Neural progenitor cell (in vitro differentiated cells): ENCODE measurements around the gene HPSE2. TPM values are rescaled to one million over a fixed set of nuclear protein-coding genes. Genes with fewer than 3 reads are reported as not detected.
A peak's percentile ranks its signal among the peaks of the same experiment; 100 is the strongest.

Experiments used
- DNase-seq: peaks from one replicate; pipeline ENCODE4 v3.0.0-alpha.2; 2016; ENCODE audit warnings: low spot score
- H2AFZ ChIP-seq: fragments of 200-600 bp; sonication (generic); replicated peaks from 2 replicates; pipeline ENCODE4 v1.6.1; 2016; ENCODE audit warnings: antibody characterized with exemption
- H3F3A ChIP-seq: fragments of 200-600 bp; sonication (generic); 2 replicates; pipeline ENCODE4 v1.6.1; 2016; ENCODE audit warnings: antibody characterized with exemption, low read depth
- H3K27ac ChIP-seq: fragments of 200-600 bp; sonication (generic); 2 replicates; pipeline ENCODE4 v1.5.1; 2016; ENCODE audit warnings: mild to moderate bottlenecking
- H3K27me3 ChIP-seq: fragments of 200-600 bp; sonication (generic); 2 replicates; pipeline ENCODE4 v1.6.1; 2016; ENCODE audit warnings: mild to moderate bottlenecking, moderate library complexity
- H3K36me3 ChIP-seq: fragments of 200-600 bp; sonication (generic); 2 replicates; pipeline ENCODE4 v1.5.1; 2016
- H3K4me1 ChIP-seq: fragments of 200-600 bp; sonication (generic); 2 replicates; pipeline ENCODE4 v1.6.1; 2016; ENCODE audit warnings: mixed run types
- H3K4me2 ChIP-seq: fragments of 200-600 bp; sonication (generic); 2 replicates; pipeline ENCODE4 v1.6.1; 2016
- H3K4me3 ChIP-seq: fragments of 200-600 bp; sonication (generic); 2 replicates; pipeline ENCODE4 v1.5.1; 2016
- H3K79me2 ChIP-seq: fragments of 200-600 bp; sonication (generic); 2 replicates; pipeline ENCODE4 v1.6.1; 2016; ENCODE audit warnings: low read depth
- H3K9ac ChIP-seq: fragments of 200-600 bp; sonication (generic); 2 replicates; pipeline ENCODE4 v1.6.1; 2016
- H3K9me3 ChIP-seq: fragments of 200-600 bp; sonication (generic); 2 replicates; pipeline ENCODE4 v1.5.1; 2016; ENCODE audit warnings: low read depth
- H4K20me1 ChIP-seq: fragments of 200-600 bp; sonication (generic); 2 replicates; pipeline ENCODE4 v1.6.1; 2016; ENCODE audit warnings: low read depth
- H3K27ac Mint-ChIP-seq: 3 replicates; pipeline ENCODE4 v1.8.0; 2021; ENCODE audit warnings: mixed read lengths
- H3K27me3 Mint-ChIP-seq: 2 replicates; pipeline ENCODE4 v1.8.0; 2022; ENCODE audit warnings: low read depth, mild to moderate bottlenecking, inconsistent platforms, moderate library complexity, mixed read lengths; ENCODE audit not compliant: insufficient read depth
- H3K36me3 Mint-ChIP-seq: 3 replicates; pipeline ENCODE4 v1.8.0; 2021; ENCODE audit warnings: mixed read lengths
- H3K4me1 Mint-ChIP-seq: 3 replicates; pipeline ENCODE4 v1.8.0; 2021; ENCODE audit warnings: mixed read lengths
- H3K4me3 Mint-ChIP-seq: 3 replicates; pipeline ENCODE4 v1.8.0; 2021; ENCODE audit warnings: mild to moderate bottlenecking, moderate library complexity, mixed read lengths
- H3K9me3 Mint-ChIP-seq: 3 replicates; pipeline ENCODE4 v1.8.0; 2020; ENCODE audit warnings: mixed read lengths
- EZH2 ChIP-seq: fragments of 200-600 bp; sonication (generic); IDR thresholded peaks from 2 replicates; pipeline ENCODE4 v1.6.1; 2017; ENCODE audit warnings: antibody characterized with exemption, mild to moderate bottlenecking, moderate library complexity
- EZH2phosphoT487 ChIP-seq: fragments of 200-600 bp; sonication (generic); IDR thresholded peaks from 2 replicates; pipeline ENCODE4 v1.6.1; 2017; ENCODE audit warnings: antibody characterized with exemption
- total RNA-seq: library from RNA; depleted of rRNA; stranded (reverse); fragments of >200 nt; gene quantifications from 2 replicates; pipeline ENCODE4 v1.2.3, GENCODE V29; 2015; ENCODE audit warnings: low replicate concordance
- TF ChIP-seq, protein P1 (sequence below): fragments of 200-600 bp; sonication (generic); IDR thresholded peaks from 2 replicates; pipeline ENCODE4 v1.5.1; 2017; ENCODE audit warnings: antibody characterized with exemption, mild to moderate bottlenecking

The HPSE2 gene
- total RNA-seq, 1 donor from 2014 or later: 3.4 TPM

DNA sequence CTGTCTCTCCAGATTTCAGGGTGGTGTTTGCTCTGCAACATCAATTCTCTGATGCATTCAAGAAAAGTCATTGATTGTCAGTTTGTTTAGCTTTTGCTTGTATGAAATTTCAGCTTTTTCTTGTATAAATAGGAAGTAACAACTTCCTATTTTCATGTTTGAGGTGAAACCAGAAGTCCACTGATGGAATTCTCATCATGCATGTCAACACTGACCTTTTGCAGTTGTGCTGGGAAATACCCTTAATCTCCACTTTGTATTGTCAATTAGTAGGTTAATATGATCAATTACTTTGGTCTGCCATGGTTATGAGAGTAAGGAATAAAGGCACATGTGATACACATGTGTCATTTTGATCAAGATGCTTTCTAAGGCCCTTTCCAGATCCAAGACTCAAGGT is 580.2 kb downstream of the HPSE2 start:
- H3K4me3 Mint-ChIP-seq: no peak overlapping the region
- Histone ChIP-seq H3F3A (no peaks in the 10 kb centered on the region), H3K27me3 (no peaks in the 10 kb centered on the region), H3K36me3 (no peaks in the 10 kb centered on the region), H3K9ac (no peak overlapping the region), H3K4me2 (no peak overlapping the region), H3K9me3 (no peaks in the 10 kb centered on the region), H3K79me2 (no peaks in the 10 kb centered on the region), H3K4me3 (no peak overlapping the region), H2AFZ (no peak overlapping the region), H3K4me1 (peaks cover 11% of the 10 kb centered on the region), H4K20me1 (no peaks in the 10 kb centered on the region), H3K27ac (no peak overlapping the region)
- H3K27ac Mint-ChIP-seq: no peak overlapping the region
- peaks cover 7% of the 10 kb centered on the region for H3K4me1 Mint-ChIP-seq
- no peaks in the 10 kb centered on the region for H3K9me3 Mint-ChIP-seq
- TF ChIP-seq EZH2 (no peak), EZH2phosphoT487 (no peak)
- DNase-seq: no peak
- peaks cover 2% of the 10 kb centered on the region for H3K27me3 Mint-ChIP-seq
- no peaks in the 10 kb centered on the region for H3K36me3 Mint-ChIP-seq

DNA sequence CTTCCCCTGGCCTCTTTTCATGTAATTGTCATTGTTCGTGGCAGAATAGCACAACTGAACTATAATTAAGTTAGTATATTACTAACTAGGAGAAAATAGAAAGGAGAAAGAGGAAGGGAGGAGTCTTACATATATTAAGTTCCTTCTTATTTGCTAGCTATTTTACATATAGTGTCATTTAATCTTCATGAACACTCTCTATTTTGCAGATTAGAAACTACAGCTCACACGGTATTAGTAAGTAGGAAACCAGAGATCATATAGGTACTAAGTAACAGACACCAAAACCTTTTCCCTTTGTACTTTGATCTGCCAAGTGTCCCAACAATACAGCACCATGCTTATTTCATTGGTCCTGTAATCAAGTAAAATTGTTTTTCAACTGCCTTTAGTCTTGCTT is 586.5 kb downstream of the HPSE2 start:
- Mint-ChIP-seq H3K27ac (no peak overlapping the region), H3K36me3 (no peaks in the 10 kb centered on the region), H3K4me3 (no peak overlapping the region), H3K4me1 (peaks cover 22% of the 10 kb centered on the region), H3K27me3 (peaks cover 3% of the 10 kb centered on the region), H3K9me3 (no peaks in the 10 kb centered on the region)
- H2AFZ ChIP-seq: no peak overlapping the region
- H3K4me3 ChIP-seq: no peak overlapping the region
- no peaks in the 10 kb centered on the region for H3K27me3 ChIP-seq
- TF ChIP-seq EZH2phosphoT487: no peak
- no peak for TF ChIP-seq EZH2
- TF ChIP-seq, protein P1, sequence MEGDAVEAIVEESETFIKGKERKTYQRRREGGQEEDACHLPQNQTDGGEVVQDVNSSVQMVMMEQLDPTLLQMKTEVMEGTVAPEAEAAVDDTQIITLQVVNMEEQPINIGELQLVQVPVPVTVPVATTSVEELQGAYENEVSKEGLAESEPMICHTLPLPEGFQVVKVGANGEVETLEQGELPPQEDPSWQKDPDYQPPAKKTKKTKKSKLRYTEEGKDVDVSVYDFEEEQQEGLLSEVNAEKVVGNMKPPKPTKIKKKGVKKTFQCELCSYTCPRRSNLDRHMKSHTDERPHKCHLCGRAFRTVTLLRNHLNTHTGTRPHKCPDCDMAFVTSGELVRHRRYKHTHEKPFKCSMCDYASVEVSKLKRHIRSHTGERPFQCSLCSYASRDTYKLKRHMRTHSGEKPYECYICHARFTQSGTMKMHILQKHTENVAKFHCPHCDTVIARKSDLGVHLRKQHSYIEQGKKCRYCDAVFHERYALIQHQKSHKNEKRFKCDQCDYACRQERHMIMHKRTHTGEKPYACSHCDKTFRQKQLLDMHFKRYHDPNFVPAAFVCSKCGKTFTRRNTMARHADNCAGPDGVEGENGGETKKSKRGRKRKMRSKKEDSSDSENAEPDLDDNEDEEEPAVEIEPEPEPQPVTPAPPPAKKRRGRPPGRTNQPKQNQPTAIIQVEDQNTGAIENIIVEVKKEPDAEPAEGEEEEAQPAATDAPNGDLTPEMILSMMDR: no peak
- peaks cover 43% of the 10 kb centered on the region for H3K4me1 ChIP-seq
- DNase-seq: no peak
- H3K27ac ChIP-seq: no peak overlapping the region
- no peaks in the 10 kb centered on the region for H4K20me1 ChIP-seq
- H3K4me2 ChIP-seq: no peak overlapping the region
- no peaks in the 10 kb centered on the region for H3K79me2 ChIP-seq
- no peaks in the 10 kb centered on the region for H3K9me3 ChIP-seq
- H3K36me3 ChIP-seq: no peaks in the 10 kb centered on the region
- no peak overlapping the region for H3K9ac ChIP-seq
- peaks cover 30% of the 10 kb centered on the region for H3F3A ChIP-seq

DNA sequence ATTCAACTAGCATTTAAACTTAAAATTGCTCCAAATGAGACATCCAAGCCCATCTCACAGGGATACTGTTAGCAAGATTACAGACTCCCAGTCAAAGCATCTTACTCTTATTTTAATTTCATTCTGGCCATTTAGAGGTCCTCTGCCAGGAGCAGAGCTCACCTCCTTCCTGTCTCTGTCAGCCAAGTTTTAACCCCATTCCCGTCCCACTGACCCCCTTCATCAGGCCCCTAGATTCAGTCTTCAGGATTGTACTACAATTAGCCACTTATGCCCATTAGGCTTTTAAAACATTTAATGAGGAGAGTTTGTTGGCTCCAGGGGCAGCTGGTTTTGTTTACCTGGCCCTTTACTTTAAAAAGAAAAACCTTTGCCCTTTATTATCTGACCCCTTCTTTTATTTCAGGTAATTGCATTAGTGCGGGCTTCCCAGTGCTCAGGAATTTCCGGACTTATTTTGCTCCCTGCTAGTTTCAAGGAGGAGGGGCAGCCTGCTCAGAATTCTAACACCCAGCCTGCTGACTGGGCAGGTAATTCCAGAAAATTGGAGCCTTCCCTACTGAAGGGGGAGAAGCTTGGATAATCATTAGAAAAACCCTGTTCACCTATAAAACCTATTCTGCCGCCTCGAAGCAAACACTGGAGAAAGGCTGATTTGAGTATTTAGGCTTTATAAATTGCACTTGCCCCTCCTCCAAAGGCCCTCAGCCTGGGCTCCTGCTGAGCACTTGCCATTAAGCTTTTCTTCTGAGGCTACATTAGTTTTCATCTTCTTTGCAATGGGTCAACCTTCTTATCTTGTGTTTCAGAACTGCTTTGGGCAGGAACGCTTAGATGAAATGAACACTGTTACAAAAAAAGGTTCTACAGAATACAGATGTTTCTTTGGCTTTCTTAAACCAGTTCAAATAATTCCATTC is 588.4 kb downstream of the HPSE2 start:
- no peaks in the 10 kb centered on the region for H4K20me1 ChIP-seq
- peaks cover 3% of the 10 kb centered on the region for H3K27me3 Mint-ChIP-seq
- peak; percentile 85 for DNase-seq
- no peak overlapping the region for H3K9ac ChIP-seq
- H3K9me3 Mint-ChIP-seq: no peaks in the 10 kb centered on the region
- H3K4me3 Mint-ChIP-seq: peak overlapping the region; percentile 12
- H3K79me2 ChIP-seq: no peaks in the 10 kb centered on the region
- peak overlapping the region; percentile 84 for H3K27ac ChIP-seq
- peak overlapping the region; percentile 76 for H3K4me2 ChIP-seq
- H3F3A ChIP-seq: peaks cover 30% of the 10 kb centered on the region
- H3K27ac Mint-ChIP-seq: peak overlapping the region; percentile 40
- no peaks in the 10 kb centered on the region for H3K36me3 Mint-ChIP-seq
- peak overlapping the region; percentile 29 for H3K4me3 ChIP-seq
- peaks cover 25% of the 10 kb centered on the region for H3K4me1 Mint-ChIP-seq
- no peaks in the 10 kb centered on the region for H3K36me3 ChIP-seq
- TF ChIP-seq, protein P1: no peak
- TF ChIP-seq EZH2 (peak; percentile 40), EZH2phosphoT487 (peak; percentile 89)
- H3K4me1 ChIP-seq: peaks cover 50% of the 10 kb centered on the region
- H3K9me3 ChIP-seq: no peaks in the 10 kb centered on the region
- H2AFZ ChIP-seq: no peak overlapping the region
- H3K27me3 ChIP-seq: no peaks in the 10 kb centered on the region

DNA sequence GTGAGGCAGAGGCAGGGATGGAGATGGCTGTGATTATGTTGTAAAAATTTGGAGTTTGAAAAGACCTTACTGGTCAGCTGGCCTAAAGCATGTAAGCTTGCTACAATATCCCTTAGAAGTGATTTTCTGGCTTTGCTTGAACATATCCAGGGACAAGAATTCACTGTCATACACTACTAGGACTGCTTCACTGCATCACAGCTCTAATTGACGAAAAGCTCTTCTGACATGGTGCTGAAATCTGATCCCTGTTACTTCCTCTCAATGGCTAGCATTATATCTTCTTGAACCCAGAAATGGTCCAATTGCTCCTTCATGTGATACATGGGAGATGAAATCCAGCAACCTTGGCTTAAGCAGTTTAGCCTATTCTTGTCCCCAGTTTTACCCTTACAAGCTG is 591.2 kb downstream of the HPSE2 start:
- no peak overlapping the region for H2AFZ ChIP-seq
- Mint-ChIP-seq H3K36me3 (no peaks in the 10 kb centered on the region), H3K9me3 (no peaks in the 10 kb centered on the region), H3K4me1 (peaks cover 28% of the 10 kb centered on the region), H3K27ac (no peak overlapping the region), H3K4me3 (no peak overlapping the region), H3K27me3 (peaks cover 3% of the 10 kb centered on the region)
- no peaks in the 10 kb centered on the region for H3K79me2 ChIP-seq
- no peak overlapping the region for H3K9ac ChIP-seq
- no peak overlapping the region for H3K27ac ChIP-seq
- H3K27me3 ChIP-seq: no peaks in the 10 kb centered on the region
- no peaks in the 10 kb centered on the region for H3K36me3 ChIP-seq
- H3F3A ChIP-seq: peaks cover 30% of the 10 kb centered on the region
- H3K4me2 ChIP-seq: no peak overlapping the region
- H4K20me1 ChIP-seq: no peaks in the 10 kb centered on the region
- peaks cover 60% of the 10 kb centered on the region for H3K4me1 ChIP-seq
- no peak for DNase-seq
- no peaks in the 10 kb centered on the region for H3K9me3 ChIP-seq
- H3K4me3 ChIP-seq: no peak overlapping the region
- TF ChIP-seq, protein P1: no peak
- TF ChIP-seq EZH2 (no peak), EZH2phosphoT487 (no peak)
